Stimulated activated CD8-positive, alpha-beta memory T cell treated with anti-CD3 and anti-CD28 coated beads, Interleukin-12 subunit alpha, Interleukin-12 subunit beta, amount 100 ng/mL, for 1 hour (primary cell): ENCODE results near the gene CCSAP.
A peak's percentile ranks its signal among the peaks of the same experiment; 100 is the strongest.
"Not testable (repeated sequence)": the region's sequence is repeated elsewhere in the genome, so short reads cannot be mapped to it uniquely, and the experiment has no call there.

Source experiments
- DNase-seq: peaks from one replicate; pipeline ENCODE4 v3.0.0-alpha.2; 2020; ENCODE audit warnings: low read depth

Gene CCSAP

GRCh38 chr1:229364207-229365065 is 21.6 kb upstream of the CCSAP start:
- no peak for DNase-seq

GRCh38 chr1:229363723-229364122 is 20.9 kb upstream of the CCSAP start:
- no peak for DNase-seq

- no peak for DNase-seq
Observed at GRCh38 chr1:229360420-229360819, 17.6 kb upstream of the CCSAP start.

GRCh38 chr1:229355661-229356060 is 12.8 kb upstream of the CCSAP start:
- DNase-seq = no peak

GRCh38 chr1:229354226-229354625 is 11.4 kb upstream of the CCSAP start:
- DNase-seq = no peak

GRCh38 chr1:229352975-229353374 is 10.1 kb upstream of the CCSAP start:
- DNase-seq = no peak

GRCh38 chr1:229349463-229350385 is 6.9 kb upstream of the CCSAP start:
- DNase-seq = no peak

- no peak for DNase-seq
Observed at GRCh38 chr1:229347528-229347927, 4.7 kb upstream of the CCSAP start.

GRCh38 chr1:229344937-229345684 is 2.3 kb upstream of the CCSAP start:
- DNase-seq = no peak

GRCh38 chr1:229344139-229344538 is 1.3 kb upstream of the CCSAP start:
- DNase-seq = no peak

GRCh38 chr1:229341774-229342655 is 832 bp downstream of the CCSAP start:
- DNase-seq = peak; percentile 66

- no peak for DNase-seq
Observed at GRCh38 chr1:229340496-229340895, 2.4 kb downstream of the CCSAP start.

GRCh38 chr1:229339520-229339919 is 3.3 kb downstream of the CCSAP start:
- DNase-seq = no peak

- DNase-seq = no peak
Observed at GRCh38 chr1:229339086-229339485, 3.8 kb downstream of the CCSAP start.

GRCh38 chr1:229336345-229336744 is 6.5 kb downstream of the CCSAP start:
- no peak for DNase-seq

- DNase-seq = no peak
Observed at GRCh38 chr1:229334716-229335115, 8.1 kb downstream of the CCSAP start.

GRCh38 chr1:229334269-229334668 is 8.6 kb downstream of the CCSAP start:
- DNase-seq = no peak

- no peak for DNase-seq
Observed at GRCh38 chr1:229328598-229329362, 14.1 kb downstream of the CCSAP start.

- DNase-seq = not testable (repeated sequence)
Observed at GRCh38 chr1:229327765-229328164, 15.1 kb downstream of the CCSAP start.

- DNase-seq = no peak
Observed at GRCh38 chr1:229326601-229327000, 16.2 kb downstream of the CCSAP start.
